ENCODE results near the gene TOX2. TPM values are rescaled to one million over a fixed set of nuclear protein-coding genes. Genes with fewer than 3 reads are reported as not detected.
A peak's percentile ranks its signal among the peaks of the same experiment; 100 is the strongest.

The TOX2 gene
- total RNA-seq, 1 experiment from 2014 or later = not detected

DNA sequence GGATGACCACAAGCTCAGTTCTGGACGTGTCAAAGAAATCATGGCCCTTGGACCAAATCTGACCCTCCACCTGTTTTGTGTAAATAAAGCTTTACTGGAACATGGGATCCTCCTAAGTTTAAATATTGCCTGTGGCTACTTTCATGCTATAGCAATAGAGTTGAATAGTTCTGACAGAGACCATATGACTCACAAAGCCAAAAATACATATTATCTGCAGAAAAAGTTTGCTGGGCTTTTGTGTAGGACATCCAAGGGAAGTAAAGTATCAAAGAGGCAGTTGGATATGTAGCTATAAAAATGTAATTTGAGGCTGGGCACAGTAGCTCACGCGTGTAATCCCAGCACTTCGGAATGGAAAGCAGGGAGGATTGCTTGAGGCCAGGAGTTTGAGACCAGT is 78.9 kb downstream of the TOX2 start:
- CTCF ChIA-PET = interaction anchor here (0.7 kb wide), 1 partner anchor 56 kb away, joined by 3 read pairs; no protein-coding TSS in a partner anchor

DNA sequence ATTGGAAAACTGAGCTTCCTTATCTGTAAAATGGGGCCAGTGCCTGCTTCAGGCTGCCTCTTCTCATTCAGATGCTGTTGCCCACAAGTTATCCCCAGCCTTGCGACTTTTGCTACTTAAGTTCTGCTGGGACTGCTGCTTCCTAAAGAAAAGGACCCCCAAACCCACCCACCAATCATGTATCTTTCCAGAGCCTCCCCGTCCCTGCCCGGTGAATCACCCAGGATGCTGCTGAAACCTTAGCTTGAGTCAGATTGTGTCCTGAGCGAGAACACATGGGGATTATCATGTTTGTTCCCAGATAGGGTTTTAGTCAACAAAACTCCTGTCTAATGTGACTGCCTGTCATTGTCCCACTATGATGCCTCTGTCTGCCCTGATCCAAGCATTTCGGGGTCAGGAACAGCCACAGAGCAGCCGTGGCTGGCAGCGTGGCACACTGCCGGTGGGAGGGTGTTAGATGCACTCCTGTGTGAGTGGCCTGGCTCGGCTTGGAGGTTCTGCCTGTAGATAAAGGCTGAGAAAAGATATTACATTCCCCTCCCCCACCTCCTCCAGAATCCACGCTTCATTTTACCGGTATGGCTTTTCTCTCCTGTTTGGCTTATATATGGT is 79.9 kb downstream of the TOX2 start:
- DNase-seq = peak in 1 of 2 experiments; percentile 33
- H3K4me3 Mint-ChIP-seq (ENCODE audit: unreplicated experiment) = no peak overlapping the region
- H3K36me3 Mint-ChIP-seq (ENCODE audit: insufficient read depth, unreplicated experiment) = no peaks in the 10 kb centered on the region
- no TSS peak for BruUV-seq (replicated peaks)
- H3K9me3 Mint-ChIP-seq (ENCODE audit: unreplicated experiment) = no peaks in the 10 kb centered on the region
- POLR2A ChIA-PET = no interaction called here
- TF ChIP-seq, protein P1, sequence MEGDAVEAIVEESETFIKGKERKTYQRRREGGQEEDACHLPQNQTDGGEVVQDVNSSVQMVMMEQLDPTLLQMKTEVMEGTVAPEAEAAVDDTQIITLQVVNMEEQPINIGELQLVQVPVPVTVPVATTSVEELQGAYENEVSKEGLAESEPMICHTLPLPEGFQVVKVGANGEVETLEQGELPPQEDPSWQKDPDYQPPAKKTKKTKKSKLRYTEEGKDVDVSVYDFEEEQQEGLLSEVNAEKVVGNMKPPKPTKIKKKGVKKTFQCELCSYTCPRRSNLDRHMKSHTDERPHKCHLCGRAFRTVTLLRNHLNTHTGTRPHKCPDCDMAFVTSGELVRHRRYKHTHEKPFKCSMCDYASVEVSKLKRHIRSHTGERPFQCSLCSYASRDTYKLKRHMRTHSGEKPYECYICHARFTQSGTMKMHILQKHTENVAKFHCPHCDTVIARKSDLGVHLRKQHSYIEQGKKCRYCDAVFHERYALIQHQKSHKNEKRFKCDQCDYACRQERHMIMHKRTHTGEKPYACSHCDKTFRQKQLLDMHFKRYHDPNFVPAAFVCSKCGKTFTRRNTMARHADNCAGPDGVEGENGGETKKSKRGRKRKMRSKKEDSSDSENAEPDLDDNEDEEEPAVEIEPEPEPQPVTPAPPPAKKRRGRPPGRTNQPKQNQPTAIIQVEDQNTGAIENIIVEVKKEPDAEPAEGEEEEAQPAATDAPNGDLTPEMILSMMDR (IDR thresholded peaks at IDR 0.05; ENCODE audit: insufficient read depth in 1 of 2, low read depth in 1 of 2, low read length in 1 of 2, severe bottlenecking in 1 of 2, unreplicated experiment in 1 of 2) = no peak
- CTCF ChIA-PET = no interaction called here
- Histone ChIP-seq H3K27me3 (replicated peaks; ENCODE audit: control insufficient read depth, insufficient read depth, low read length) (no peaks in the 10 kb centered on the region), H3K9me3 (no peaks in the 10 kb centered on the region; the same call in 1 of the 2 replicates), H3K4me1 (no peaks in the 10 kb centered on the region), H3K36me3 (ENCODE audit: control insufficient read depth, insufficient read depth, low read length) (no peaks in the 10 kb centered on the region), H3K4me3 (ENCODE audit: low read depth, low read length) (no peak overlapping the region)
- intact Hi-C loops (cut with micrococcal nuclease; ENCODE audit: unreplicated experiment) = no loop called here
- no peak overlapping the region for H3K27ac Mint-ChIP-seq (ENCODE audit: unreplicated experiment)
- no peaks in the 10 kb centered on the region for H3K4me1 Mint-ChIP-seq (ENCODE audit: low read depth, unreplicated experiment)
- H3K27me3 Mint-ChIP-seq (ENCODE audit: insufficient read depth, unreplicated experiment) = peaks cover 13% of the 10 kb centered on the region

More for the DNA sequence above, 78.9 kb downstream of the TOX2 start:
- H3K27me3 Mint-ChIP-seq (ENCODE audit: insufficient read depth, unreplicated experiment) = peaks cover 13% of the 10 kb centered on the region
- Histone ChIP-seq H3K36me3 (ENCODE audit: control insufficient read depth, insufficient read depth, low read length) (no peaks in the 10 kb centered on the region), H3K4me3 (ENCODE audit: low read depth, low read length) (no peak overlapping the region), H3K9me3 (no peaks in the 10 kb centered on the region; the same call in 1 of the 2 replicates), H3K27me3 (replicated peaks; ENCODE audit: control insufficient read depth, insufficient read depth, low read length) (no peaks in the 10 kb centered on the region), H3K4me1 (no peaks in the 10 kb centered on the region)
- H3K4me3 Mint-ChIP-seq (ENCODE audit: unreplicated experiment) = no peak overlapping the region
- no peaks in the 10 kb centered on the region for H3K9me3 Mint-ChIP-seq (ENCODE audit: unreplicated experiment)
- DNase-seq = no peak
- POLR2A ChIA-PET = no interaction called here
- no peaks in the 10 kb centered on the region for H3K36me3 Mint-ChIP-seq (ENCODE audit: insufficient read depth, unreplicated experiment)
- H3K27ac Mint-ChIP-seq (ENCODE audit: unreplicated experiment) = no peak overlapping the region
- intact Hi-C loops (cut with micrococcal nuclease; ENCODE audit: unreplicated experiment) = no loop called here
- no TSS peak for BruUV-seq (replicated peaks)
- H3K4me1 Mint-ChIP-seq (ENCODE audit: low read depth, unreplicated experiment) = no peaks in the 10 kb centered on the region
- TF ChIP-seq, protein P1 (IDR thresholded peaks at IDR 0.05; ENCODE audit: insufficient read depth in 1 of 2, low read depth in 1 of 2, low read length in 1 of 2, severe bottlenecking in 1 of 2, unreplicated experiment in 1 of 2) = no peak

DNA sequence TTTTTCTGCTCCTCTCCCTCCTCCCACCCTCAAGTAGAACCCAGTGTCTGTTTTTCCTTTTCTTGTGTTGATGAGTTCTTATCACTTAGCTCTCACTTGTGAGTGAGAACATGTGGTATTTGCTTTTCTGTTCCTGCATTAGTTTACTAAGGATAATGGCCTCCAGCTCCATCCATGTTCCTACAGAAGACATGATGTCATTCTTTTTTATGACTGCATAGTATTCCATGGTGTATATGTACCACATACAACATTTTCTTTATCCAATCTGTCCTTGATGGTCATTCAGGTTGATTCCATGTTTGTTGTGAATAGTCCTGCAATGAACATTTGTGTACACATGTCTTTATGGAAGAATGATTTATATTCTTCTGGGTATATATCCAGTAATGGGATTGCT is 81.0 kb downstream of the TOX2 start:
- no peak overlapping the region for H3K4me3 Mint-ChIP-seq (ENCODE audit: unreplicated experiment)
- TF ChIP-seq, protein P1 (IDR thresholded peaks at IDR 0.05; ENCODE audit: insufficient read depth in 1 of 2, low read depth in 1 of 2, low read length in 1 of 2, severe bottlenecking in 1 of 2, unreplicated experiment in 1 of 2) = no peak
- POLR2A ChIA-PET = no interaction called here

More for the DNA sequence above, 81.0 kb downstream of the TOX2 start:
- H3K27me3 Mint-ChIP-seq (ENCODE audit: insufficient read depth, unreplicated experiment) = peaks cover 21% of the 10 kb centered on the region
- Histone ChIP-seq H3K9me3 (no peaks in the 10 kb centered on the region; the same call in 1 of the 2 replicates), H3K36me3 (ENCODE audit: control insufficient read depth, insufficient read depth, low read length) (no peaks in the 10 kb centered on the region), H3K4me3 (ENCODE audit: low read depth, low read length) (no peak overlapping the region), H3K4me1 (no peaks in the 10 kb centered on the region), H3K27me3 (replicated peaks; ENCODE audit: control insufficient read depth, insufficient read depth, low read length) (no peaks in the 10 kb centered on the region; the same call in 1 of the 2 replicates)
- H3K9me3 Mint-ChIP-seq (ENCODE audit: unreplicated experiment) = no peaks in the 10 kb centered on the region
- intact Hi-C loops (cut with micrococcal nuclease; ENCODE audit: unreplicated experiment) = no loop called here
- no peaks in the 10 kb centered on the region for H3K36me3 Mint-ChIP-seq (ENCODE audit: insufficient read depth, unreplicated experiment)
- BruUV-seq (replicated peaks) = no TSS peak
- H3K4me1 Mint-ChIP-seq (ENCODE audit: low read depth, unreplicated experiment) = no peaks in the 10 kb centered on the region
- no peak for DNase-seq
- H3K27ac Mint-ChIP-seq (ENCODE audit: unreplicated experiment) = no peak overlapping the region
- CTCF ChIA-PET = no interaction called here

Data from Caco-2 (cell line).